Activated CD4-positive, alpha-beta T cell treated with anti-CD3 and anti-CD28 coated beads for 36 hours (primary cell): ENCODE measurements around the gene FLAD1. TPM values are rescaled to one million over a fixed set of nuclear protein-coding genes. Genes with fewer than 3 reads are reported as not detected.
A peak's percentile ranks its signal among the peaks of the same experiment; 100 is the strongest.

ENCODE experiments used
- ATAC-seq: fragments of 200-7000 bp; cut with Tn5 transposase; one replicate; pipeline ENCODE4 v1.10.0; 2021; ENCODE audit warnings: mild to moderate bottlenecking, moderate library complexity
- CTCF ChIA-PET: fragments of 350-600 bp; sonication (Branson Sonifier 250); formaldehyde crosslinking; loops from one replicate; lab custom pipeline; 2021; ENCODE audit warnings: antibody characterized with exemption; lab: Charles Lee
- POLR2A ChIA-PET: fragments of 350-600 bp; sonication (Branson Sonifier 250); formaldehyde crosslinking; loops from one replicate; lab custom pipeline; 2021; ENCODE audit warnings: antibody characterized with exemption, inconsistent platforms; lab: Charles Lee
- DNase-seq: peaks from one replicate; pipeline ENCODE4 v3.0.0-alpha.2; 2020
- H3K27ac Mint-ChIP-seq: one replicate; pipeline ENCODE4 v1.8.0; 2021; ENCODE audit warnings: mixed read lengths
- H3K27me3 Mint-ChIP-seq: one replicate; pipeline ENCODE4 v1.8.0; 2021; ENCODE audit warnings: mixed read lengths
- H3K36me3 Mint-ChIP-seq: one replicate; pipeline ENCODE4 v1.8.0; 2021; ENCODE audit warnings: low read depth, mixed read lengths
- H3K4me1 Mint-ChIP-seq: one replicate; pipeline ENCODE4 v1.8.0; 2021; ENCODE audit warnings: mixed read lengths
- H3K4me3 Mint-ChIP-seq: one replicate; pipeline ENCODE4 v1.8.0; 2021; ENCODE audit warnings: mild to moderate bottlenecking, moderate library complexity, mixed read lengths
- H3K9me3 Mint-ChIP-seq: one replicate; pipeline ENCODE4 v1.8.0; 2021; ENCODE audit warnings: low read depth, mixed read lengths
- intact Hi-C, 2 experiments: fragments of 100-400 bp; cut with DNase I in 1 of 2; cut with micrococcal nuclease in 1 of 2; formaldehyde crosslinking; loops; one replicate each; pipeline versions ENCODE4 v1.14.2 to v1.15.1; 2022 to 2024; cut with DNase I, micrococcal nuclease
- total RNA-seq, 2 experiments: library from RNA; stranded (reverse); gene quantifications; one replicate each; pipeline ENCODE4 v1.2.3, GENCODE V29; 2021

FLAD1 gene
- total RNA-seq, 2 experiments from 2014 or later: 38.0 to 42.4 TPM

DNA sequence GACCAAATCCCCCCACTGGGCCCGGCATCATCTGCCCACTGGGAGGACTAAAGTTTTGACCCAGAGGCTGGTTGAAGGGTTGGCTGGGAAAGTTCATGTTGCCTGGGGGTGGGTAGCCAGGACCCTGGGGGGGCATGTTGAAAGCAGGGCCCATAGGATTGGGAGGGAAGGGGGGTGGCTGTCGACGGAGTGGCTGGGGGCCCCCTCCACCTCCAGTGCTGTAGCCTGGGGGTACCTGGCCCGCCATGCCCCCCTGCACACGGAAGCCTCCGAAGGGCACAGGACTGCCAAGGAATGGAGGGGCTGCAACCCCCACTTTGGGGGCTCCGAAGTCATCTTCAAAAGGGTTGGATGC is 23.7 kb upstream of the FLAD1 start:
- no peak overlapping the region for H3K27ac Mint-ChIP-seq
- peaks cover 65% of the 10 kb centered on the region for H3K4me1 Mint-ChIP-seq

DNA sequence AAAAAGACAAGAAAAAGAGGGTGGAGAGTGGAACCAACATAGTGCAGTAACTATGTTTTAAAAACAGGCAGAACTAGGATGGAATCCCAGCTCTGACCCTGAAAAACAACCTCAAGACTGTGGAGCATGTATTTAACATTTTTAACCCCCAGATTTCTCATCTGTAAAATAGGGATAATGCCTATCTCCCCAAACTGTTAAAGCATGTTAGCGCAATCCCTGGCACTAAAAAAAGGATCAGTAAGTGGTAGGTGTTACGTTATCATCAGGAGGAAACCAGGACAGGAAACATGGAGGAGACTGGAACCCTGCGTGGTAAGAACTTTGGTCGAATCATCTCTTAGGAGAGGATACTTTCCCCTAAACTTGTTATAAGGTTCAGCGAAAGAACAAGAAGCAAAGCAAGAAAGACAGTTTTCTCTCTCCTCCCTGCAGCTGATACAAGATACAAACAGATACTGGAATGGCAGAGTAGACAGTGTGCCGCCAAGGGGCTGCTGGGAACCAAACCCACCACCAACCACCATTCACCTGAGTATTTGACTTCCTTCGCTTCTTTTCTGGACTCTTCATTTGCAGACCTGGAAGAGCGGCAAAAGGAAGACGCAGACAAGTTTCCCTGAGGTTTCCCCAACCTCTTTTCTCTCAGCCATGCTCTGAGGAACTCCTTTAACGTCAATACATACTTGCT is 22.6 kb upstream of the FLAD1 start:
- intact Hi-C loops: loop anchor here (1.0 to 5.0 kb wide), 11 partner anchors 13 to 352 kb away; partner anchors contain the start of genes ADAR (in 1 of the 2), CKS1B (in 1 of the 2), EFNA4 (in 1 of the 2) and FLAD1 (in 1 of the 2)
- H3K27ac Mint-ChIP-seq: peak overlapping the region; percentile 93
- no peak for DNase-seq
- ChIA-PET CTCF (interaction anchor here (0.5 to 2.4 kb wide), 10 partner anchors 10 to 1778 kb away, joined by 3 to 15 read pairs (median 3); partner anchors contain the start of gene SHC1), POLR2A (interaction anchor here (0.7 to 1.4 kb wide), 4 partner anchors 9 to 48 kb away, joined by 3 to 5 read pairs (median 4); partner anchors contain the start of gene FLAD1)
- peak overlapping the region; percentile 91 for H3K4me3 Mint-ChIP-seq
- no peaks in the 10 kb centered on the region for H3K27me3 Mint-ChIP-seq
- H3K4me1 Mint-ChIP-seq: peaks cover 54% of the 10 kb centered on the region
- no peaks in the 10 kb centered on the region for H3K9me3 Mint-ChIP-seq
- no peak for ATAC-seq
- peaks cover 34% of the 10 kb centered on the region for H3K36me3 Mint-ChIP-seq

More for the DNA sequence above, 23.7 kb upstream of the FLAD1 start:
- ChIA-PET CTCF (interaction anchor here (2.3 to 2.4 kb wide), 2 partner anchors 41 to 57 kb away, joined by 8 to 15 read pairs; no protein-coding TSS in a partner anchor), POLR2A (no interaction called here)
- H3K4me3 Mint-ChIP-seq: peak overlapping the region; percentile 91
- ATAC-seq (no peak), DNase-seq (no peak)
- H3K36me3 Mint-ChIP-seq: peaks cover 23% of the 10 kb centered on the region
- H3K9me3 Mint-ChIP-seq: no peaks in the 10 kb centered on the region
- no peaks in the 10 kb centered on the region for H3K27me3 Mint-ChIP-seq
- intact Hi-C loops: loop anchor here in 1 of 2 experiments (5.0 kb wide), 2 partner anchors 178 to 402 kb away; partner anchors contain the start of genes SLC50A1 and UBE2Q1

DNA sequence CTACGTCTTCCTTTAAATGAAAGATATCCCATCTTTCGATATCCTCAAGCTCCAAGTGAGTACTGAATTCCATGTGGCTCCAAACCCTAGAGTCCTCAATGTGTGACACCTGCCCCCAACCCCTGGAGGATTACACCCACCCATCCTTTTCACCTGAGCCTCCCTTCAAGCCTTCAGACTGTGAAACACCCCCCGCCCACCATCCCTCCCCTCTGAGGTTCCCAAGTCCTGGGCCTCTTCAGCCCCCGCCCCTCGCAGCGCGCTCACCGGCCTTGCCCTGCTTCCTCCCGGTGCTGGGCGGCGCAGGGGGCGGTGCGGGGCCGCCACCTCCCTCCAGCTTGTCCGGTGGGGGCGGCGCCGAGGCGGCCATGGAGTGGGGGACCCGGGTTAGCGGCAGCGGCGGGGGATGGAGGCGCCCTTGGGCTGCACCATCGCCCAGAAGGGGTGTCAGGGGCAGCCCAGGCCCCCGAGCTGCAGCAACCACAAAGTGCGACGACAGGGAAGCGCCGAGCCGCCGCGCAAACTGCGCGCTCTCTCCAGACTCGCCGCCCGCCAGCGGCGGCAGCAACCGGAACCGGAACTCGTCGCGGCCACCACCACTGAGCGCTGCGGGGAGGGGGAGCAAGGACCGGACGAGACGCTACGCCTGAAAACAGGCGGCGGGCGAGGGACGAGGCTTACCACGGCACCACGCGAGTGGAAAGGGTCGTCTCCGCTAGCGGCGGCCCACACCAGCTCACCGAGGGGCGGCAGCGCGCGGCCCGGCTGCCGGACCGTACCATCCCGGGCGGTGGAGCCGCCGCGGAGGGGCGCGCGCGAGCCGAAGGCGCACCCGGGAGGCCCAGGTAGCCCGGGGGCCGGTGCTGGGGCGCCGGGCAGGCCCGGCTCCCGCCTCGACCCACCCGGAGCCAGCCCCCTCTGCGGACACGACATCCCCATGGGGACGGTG is 21.7 kb upstream of the FLAD1 start, which contains the start of gene PYGO2:
TSS of gene PYGO2 (minus strand) at position 576 of the 949 bp plus-strand sequence. CDS start at position 370, 206 bp downstream.
- Mint-ChIP-seq H3K27ac (peak within 1 kb of the TSS; percentile 93), H3K27me3 (no peaks in the 10 kb centered on the region), H3K4me3 (peak within 1 kb of the TSS; percentile 91), H3K36me3 (peaks cover 37% of the 10 kb centered on the region), H3K4me1 (peaks cover 45% of the 10 kb centered on the region), H3K9me3 (no peaks in the 10 kb centered on the region)
- DNase-seq (peak; percentile 90), ATAC-seq (peak; percentile 81)
- ChIA-PET POLR2A (interaction anchor here (0.7 to 1.4 kb wide), 4 partner anchors 10 to 47 kb away, joined by 3 to 5 read pairs (median 4); partner anchors contain the start of gene FLAD1), CTCF (interaction anchor here (0.5 to 2.4 kb wide), 11 partner anchors 10 to 1777 kb away, joined by 3 to 15 read pairs (median 3); partner anchors contain the start of genes FLAD1 and SHC1)
- intact Hi-C loops: loop anchor here (1.0 to 5.0 kb wide), 11 partner anchors 12 to 353 kb away; partner anchors contain the start of genes ADAR (in 1 of the 2), CKS1B (in 1 of the 2), EFNA4 (in 1 of the 2) and FLAD1 (in 1 of the 2)

DNA sequence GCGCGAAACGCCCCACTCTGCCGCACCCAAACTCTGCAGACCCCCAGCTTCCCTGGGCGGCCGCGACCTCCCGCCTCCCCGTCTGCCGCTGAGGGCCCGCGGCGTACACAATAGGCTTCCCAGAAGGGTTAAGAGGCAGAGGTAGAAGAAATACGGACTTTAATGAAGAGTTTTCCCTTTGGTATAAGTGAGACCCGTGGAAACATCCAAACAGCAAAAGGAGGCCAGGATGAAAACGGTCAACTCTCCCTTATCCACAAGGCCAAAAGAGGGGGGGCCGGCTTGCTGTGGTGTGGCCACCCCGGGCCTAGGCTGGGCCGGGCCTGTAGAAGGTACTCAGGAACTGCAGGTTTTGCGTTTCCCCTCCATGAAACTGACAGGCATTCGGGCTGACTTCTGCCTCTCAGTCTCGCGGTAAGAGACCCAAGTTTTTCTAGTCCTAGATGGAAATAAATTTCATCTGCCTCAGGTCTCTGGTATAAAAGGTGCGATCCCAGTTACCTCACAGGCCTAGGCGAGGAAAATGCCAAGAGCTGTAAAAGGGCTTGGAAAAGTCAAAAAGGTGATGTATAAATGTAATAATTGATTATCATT is 20.9 kb upstream of the FLAD1 start:
- intact Hi-C loops: loop anchor here in 1 of 2 experiments (5.0 kb wide), 1 partner anchor 100 kb away; the partner anchor contains the start of gene EFNA4
- Mint-ChIP-seq H3K27ac (peak overlapping the region; percentile 91), H3K27me3 (no peaks in the 10 kb centered on the region), H3K4me1 (peaks cover 38% of the 10 kb centered on the region), H3K9me3 (no peaks in the 10 kb centered on the region), H3K36me3 (peaks cover 39% of the 10 kb centered on the region), H3K4me3 (peak overlapping the region; percentile 91)
- ChIA-PET CTCF (interaction anchor here (0.6 to 2.0 kb wide), 5 partner anchors 9 to 123 kb away, joined by 3 to 7 read pairs (median 3); partner anchors contain the start of genes FLAD1 and SHC1), POLR2A (interaction anchor here (1.4 kb wide), 1 partner anchor 11 kb away, joined by 5 read pairs; no protein-coding TSS in a partner anchor)
- ATAC-seq (peak; percentile 8), DNase-seq (peak; percentile 51)

DNA sequence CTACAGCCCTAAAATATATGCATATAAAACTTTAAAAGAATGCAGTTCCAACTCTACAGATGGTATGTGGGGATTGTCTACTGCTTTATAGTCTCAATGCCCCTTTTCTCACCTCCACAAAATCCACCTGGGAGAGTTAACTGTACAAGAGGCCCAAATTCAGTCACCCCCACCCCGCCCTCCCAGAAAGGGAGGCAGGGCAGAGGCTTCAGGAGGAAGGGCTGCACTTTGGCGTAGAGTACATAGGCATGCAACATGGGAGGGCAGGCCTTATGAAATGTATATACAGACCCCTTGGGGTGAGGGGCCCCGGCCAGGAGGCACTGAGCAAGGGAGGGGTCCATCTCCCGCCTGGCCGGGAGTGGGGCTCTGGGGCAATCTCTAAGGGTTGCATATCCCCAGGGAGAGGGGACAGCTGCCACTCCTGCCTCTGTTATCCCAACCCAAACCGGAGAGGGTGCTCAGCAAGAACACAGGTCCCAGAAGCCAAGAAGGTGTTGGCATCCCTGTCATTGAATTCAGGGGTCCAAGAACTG is 20.3 kb upstream of the FLAD1 start:
- H3K27me3 Mint-ChIP-seq: no peaks in the 10 kb centered on the region
- CTCF ChIA-PET: interaction anchor here (0.7 to 2.0 kb wide), 3 partner anchors 8 to 41 kb away, joined by 3 to 4 read pairs (median 3); partner anchors contain the start of gene SHC1
- peaks cover 39% of the 10 kb centered on the region for H3K36me3 Mint-ChIP-seq
- peak overlapping the region; percentile 91 for H3K4me3 Mint-ChIP-seq
- H3K27ac Mint-ChIP-seq: peak overlapping the region; percentile 91
- POLR2A ChIA-PET: no interaction called here
- H3K4me1 Mint-ChIP-seq: peaks cover 35% of the 10 kb centered on the region
- intact Hi-C loops: loop anchor here in 1 of 2 experiments (5.0 kb wide), 1 partner anchor 99 kb away; the partner anchor contains the start of gene EFNA4
- no peak for DNase-seq
- H3K9me3 Mint-ChIP-seq: no peaks in the 10 kb centered on the region
- no peak for ATAC-seq

DNA sequence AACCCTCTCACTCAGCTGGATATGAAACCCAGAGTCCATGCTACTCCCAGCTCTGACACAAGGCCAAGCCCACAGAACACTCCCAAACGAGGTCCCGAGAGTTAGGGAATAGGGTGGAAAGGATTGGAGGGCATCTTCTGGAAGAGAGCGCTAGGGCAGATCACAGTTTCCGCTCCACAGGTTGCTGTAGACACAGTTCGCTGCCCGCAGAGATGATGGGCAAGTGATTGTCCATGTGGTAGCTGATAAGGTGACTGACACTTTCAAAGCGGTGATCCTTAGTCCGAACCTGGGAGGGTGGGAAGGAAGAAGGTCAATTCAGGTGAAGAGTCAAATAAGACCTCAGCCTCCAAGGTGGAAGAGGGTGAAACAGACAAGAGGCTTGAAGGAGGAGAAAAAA is 19.5 kb upstream of the FLAD1 start:
- Mint-ChIP-seq H3K27ac (peak overlapping the region; percentile 45), H3K9me3 (no peaks in the 10 kb centered on the region), H3K27me3 (no peaks in the 10 kb centered on the region), H3K4me3 (no peak overlapping the region), H3K36me3 (peaks cover 43% of the 10 kb centered on the region), H3K4me1 (peaks cover 34% of the 10 kb centered on the region)
- intact Hi-C loops: loop anchor here in 1 of 2 experiments (5.0 kb wide), 1 partner anchor 99 kb away; the partner anchor contains the start of gene EFNA4
- CTCF ChIA-PET: interaction anchor here (1.0 kb wide), 2 partner anchors 9 to 35 kb away, joined by 3 read pairs; no protein-coding TSS in a partner anchor
- DNase-seq (no peak), ATAC-seq (no peak)
- POLR2A ChIA-PET: no interaction called here

DNA sequence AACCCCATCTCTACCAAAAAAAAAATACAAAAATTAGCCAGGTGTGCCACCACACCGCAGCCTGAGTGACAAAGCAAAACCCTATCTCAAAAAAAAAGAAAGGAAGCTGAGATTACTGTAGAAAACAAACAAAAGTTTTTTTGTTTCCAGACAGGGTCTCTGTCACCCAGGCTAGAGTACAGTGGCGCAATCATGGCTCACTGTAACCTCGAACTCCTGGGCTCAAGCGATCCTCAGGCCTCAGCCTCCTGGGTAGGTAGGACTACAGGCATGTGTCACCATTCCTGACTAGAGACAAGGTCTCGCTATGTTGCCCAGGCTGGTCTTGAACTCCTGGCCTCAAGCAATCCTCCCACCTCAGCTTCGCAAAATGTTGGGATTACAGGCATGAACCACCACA is 18.8 kb upstream of the FLAD1 start:
- peaks cover 48% of the 10 kb centered on the region for H3K36me3 Mint-ChIP-seq

DNA sequence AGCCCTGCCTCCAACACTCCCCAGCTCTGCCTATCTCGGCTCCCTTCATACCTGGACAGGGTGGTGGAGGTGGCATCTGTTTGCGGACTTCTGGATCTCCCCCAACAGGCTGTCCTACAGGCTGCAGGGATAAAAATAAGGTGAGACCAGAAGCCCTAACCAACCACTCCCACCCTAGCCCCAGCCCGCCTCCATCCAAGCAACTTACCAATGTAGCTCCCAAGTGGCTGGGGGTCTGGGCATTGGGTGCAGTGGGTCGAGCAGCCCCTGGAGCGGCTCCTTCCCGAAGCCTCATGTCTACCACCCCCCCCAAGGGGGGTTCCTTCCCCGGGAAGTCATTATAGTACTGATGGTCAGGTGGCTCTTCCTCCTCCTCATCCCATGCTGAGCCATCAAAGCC is 17.0 kb upstream of the FLAD1 start:
- Mint-ChIP-seq H3K4me3 (no peak overlapping the region), H3K27ac (no peak overlapping the region), H3K4me1 (peaks cover 34% of the 10 kb centered on the region), H3K27me3 (no peaks in the 10 kb centered on the region), H3K36me3 (peaks cover 43% of the 10 kb centered on the region), H3K9me3 (no peaks in the 10 kb centered on the region)
- POLR2A ChIA-PET: interaction anchor here (0.6 to 1.7 kb wide), 2 partner anchors 8 to 10 kb away, joined by 3 to 4 read pairs; partner anchors contain the start of genes CKS1B and PBXIP1
- intact Hi-C loops: no loop called here
- ATAC-seq: no peak
- CTCF ChIA-PET: interaction anchor here (1.0 kb wide), 2 partner anchors 11 to 28 kb away, joined by 4 to 6 read pairs; partner anchors contain the start of gene PBXIP1
- DNase-seq: no peak

More for the DNA sequence above, 18.8 kb upstream of the FLAD1 start:
- no peak overlapping the region for H3K27ac Mint-ChIP-seq
- DNase-seq (no peak), ATAC-seq (no peak)
- intact Hi-C loops: loop anchor here in 1 of 2 experiments (5.0 kb wide), 1 partner anchor 98 kb away; the partner anchor contains the start of gene EFNA4
- CTCF ChIA-PET: interaction anchor here (0.6 to 1.6 kb wide), 6 partner anchors 9 to 80 kb away, joined by 3 to 9 read pairs (median 3); partner anchors contain the start of genes FLAD1 and PBXIP1
- peaks cover 38% of the 10 kb centered on the region for H3K4me1 Mint-ChIP-seq
- no peak overlapping the region for H3K4me3 Mint-ChIP-seq
- POLR2A ChIA-PET: interaction anchor here (0.6 kb wide), 2 partner anchors 17 to 741 kb away, joined by 3 to 4 read pairs; no protein-coding TSS in a partner anchor
- no peaks in the 10 kb centered on the region for H3K27me3 Mint-ChIP-seq
- H3K9me3 Mint-ChIP-seq: no peaks in the 10 kb centered on the region

DNA sequence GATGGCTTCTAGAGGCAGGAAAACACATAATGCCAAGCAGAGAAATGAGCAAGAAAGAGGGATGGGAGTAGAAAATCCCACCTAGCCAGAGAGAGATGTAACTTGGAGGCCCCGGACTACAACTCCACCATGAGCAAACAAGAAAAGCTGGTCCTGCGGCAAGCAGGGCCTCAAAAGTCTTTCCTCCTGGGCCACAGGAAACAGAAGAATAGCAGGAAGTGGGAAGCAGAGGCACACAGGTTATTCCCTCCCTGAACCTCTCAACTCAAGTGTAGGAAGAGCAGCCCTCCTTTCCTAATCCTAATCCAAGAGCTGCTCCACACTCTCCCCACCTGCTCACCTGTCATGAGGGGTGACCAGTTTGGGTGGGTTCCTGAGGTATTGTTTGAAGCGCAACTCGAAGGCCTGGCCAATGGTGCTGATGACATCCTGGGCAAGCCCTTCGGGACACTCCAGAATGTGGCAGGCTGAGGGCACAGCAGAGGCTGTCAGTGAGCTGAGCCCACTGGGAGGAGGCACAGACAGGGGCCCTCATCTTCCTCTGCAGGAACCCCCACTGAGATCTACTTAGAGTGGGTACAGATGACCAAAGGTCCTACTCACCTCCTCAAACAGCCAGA is 15.7 kb upstream of the FLAD1 start:
- POLR2A ChIA-PET: no interaction called here
- no peaks in the 10 kb centered on the region for H3K27me3 Mint-ChIP-seq
- intact Hi-C loops: no loop called here
- no peak for DNase-seq
- H3K27ac Mint-ChIP-seq: no peak overlapping the region
- CTCF ChIA-PET: interaction anchor here (0.6 to 0.7 kb wide), 3 partner anchors 91 to 249 kb away, joined by 3 to 4 read pairs (median 3); no protein-coding TSS in a partner anchor
- peaks cover 48% of the 10 kb centered on the region for H3K36me3 Mint-ChIP-seq
- H3K9me3 Mint-ChIP-seq: no peaks in the 10 kb centered on the region
- no peak for ATAC-seq
- no peak overlapping the region for H3K4me3 Mint-ChIP-seq
- peaks cover 42% of the 10 kb centered on the region for H3K4me1 Mint-ChIP-seq
